ENCODE measurements around the gene S100A4. TPM values are rescaled to one million over a fixed set of nuclear protein-coding genes. Genes with fewer than 3 reads are reported as not detected.
"Not testable (repeated sequence)": the region's sequence is repeated elsewhere in the genome, so short reads cannot be mapped to it uniquely, and the experiment has no call there.

The S100A4 gene
- total RNA-seq, 2 donors from 2014 or later, result 56.3 to 71.3 TPM

DNA sequence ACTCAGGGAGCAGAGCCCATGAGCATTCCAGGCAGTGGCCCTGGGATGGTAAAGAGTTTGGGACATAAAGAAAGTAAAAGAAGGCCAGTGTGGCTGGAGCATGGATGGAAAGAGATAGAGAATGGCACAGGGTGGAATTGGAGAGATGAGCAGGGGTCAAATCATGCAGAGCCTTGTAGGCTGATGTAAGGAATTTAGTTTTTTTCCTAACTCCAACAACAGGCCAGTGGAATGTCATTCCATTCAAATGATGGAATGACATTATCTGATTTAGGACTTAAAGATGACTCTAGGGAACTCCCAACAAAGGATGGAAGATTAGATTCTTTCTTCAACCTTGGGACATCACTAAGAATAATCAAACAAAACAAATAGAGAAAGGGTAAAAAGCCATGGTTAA lies 32.9 kb upstream of the S100A4 start:
- Histone ChIP-seq H3K36me3 (no peaks in the 10 kb centered on the region), H3K4me3 (no peak overlapping the region), H3K9me3 (no peaks in the 10 kb centered on the region), H3K4me1 (replicated peaks) (no peaks in the 10 kb centered on the region), H3K27ac (no peak overlapping the region), H3K27me3 (replicated peaks; ENCODE audit: insufficient read depth) (no peaks in the 10 kb centered on the region)
- no peak for DNase-seq (ENCODE audit: low spot score)
- no peak for TF ChIP-seq POLR2A (IDR thresholded peaks at IDR 0.05)
- intact Hi-C loops (cut with DNase I), result no loop called here

GRCh38 chr1:153577624-153578051 lies 32.0 kb upstream of the S100A4 start:
- H3K27me3 ChIP-seq (replicated peaks; ENCODE audit: insufficient read depth), result no peaks in the 10 kb centered on the region
- 40% methylated on average over 9 of the region's 9 CpGs for whole genome bisulfite sequencing
- H3K36me3 ChIP-seq, result no peaks in the 10 kb centered on the region
- H3K4me3 ChIP-seq, result no peak overlapping the region
- intact Hi-C loops (cut with DNase I), result no loop called here
- no peak for DNase-seq (ENCODE audit: low spot score)
- no peak overlapping the region for H3K27ac ChIP-seq
- TF ChIP-seq CTCF (IDR thresholded peaks at IDR 0.05), result no peak
- TF ChIP-seq POLR2A (IDR thresholded peaks at IDR 0.05), result no peak
- TF ChIP-seq POLR2AphosphoS5 (IDR thresholded peaks at IDR 0.05), result no peak
- H3K9me3 ChIP-seq, result no peaks in the 10 kb centered on the region
- no peaks in the 10 kb centered on the region for H3K4me1 ChIP-seq (replicated peaks)

DNA sequence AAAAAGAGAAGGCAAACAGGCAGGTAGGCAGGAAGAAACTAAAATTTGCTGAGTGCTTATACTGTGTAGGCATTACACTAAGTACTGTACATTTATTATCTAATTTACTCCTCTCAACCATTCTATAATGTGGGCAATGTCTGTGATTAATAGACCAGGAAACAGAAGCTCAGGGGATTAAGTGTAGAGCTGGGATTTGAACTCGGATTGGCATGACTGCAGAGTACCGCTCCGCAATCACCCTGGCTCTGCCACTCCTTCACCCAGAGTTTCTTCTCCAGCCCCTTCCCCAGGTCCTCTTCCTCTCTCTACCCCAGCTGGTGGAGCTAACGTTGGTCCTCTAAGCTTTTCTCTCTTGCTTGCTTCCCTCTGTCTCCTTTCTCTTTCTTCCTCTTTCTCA lies 31.5 kb upstream of the S100A4 start:
- Histone ChIP-seq H3K9me3 (no peaks in the 10 kb centered on the region), H3K27me3 (replicated peaks; ENCODE audit: insufficient read depth) (no peaks in the 10 kb centered on the region), H3K4me3 (no peak overlapping the region), H3K36me3 (no peaks in the 10 kb centered on the region), H3K4me1 (replicated peaks) (no peaks in the 10 kb centered on the region), H3K27ac (no peak overlapping the region)
- 75% methylated on average over 4 of the region's 4 CpGs for WGBS
- no peak for DNase-seq (ENCODE audit: low spot score)
- TF ChIP-seq CTCF (IDR thresholded peaks at IDR 0.05) (no peak), POLR2AphosphoS5 (IDR thresholded peaks at IDR 0.05) (no peak), POLR2A (IDR thresholded peaks at IDR 0.05) (no peak)
- intact Hi-C loops (cut with DNase I), result no loop called here

DNA sequence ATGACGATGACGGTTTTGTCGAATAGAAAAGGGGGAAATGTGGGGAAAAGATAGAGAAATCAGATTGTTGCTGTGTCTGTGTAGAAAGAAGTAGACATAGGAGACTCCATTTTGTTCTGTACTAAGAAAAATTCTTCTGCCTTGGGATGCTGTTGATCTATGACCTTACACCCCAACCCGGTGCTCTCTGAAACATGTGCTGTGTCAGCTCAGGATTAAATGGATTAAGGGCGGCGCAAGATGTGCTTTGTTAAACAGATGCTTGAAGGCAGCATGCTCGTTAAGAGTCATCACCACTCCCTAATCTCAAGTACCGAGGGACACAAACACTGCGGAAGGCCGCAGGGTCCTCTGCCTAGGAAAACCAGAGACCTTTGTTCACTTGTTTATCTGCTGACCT lies 29.9 kb upstream of the S100A4 start:
- H3K27ac ChIP-seq; H3K4me3 ChIP-seq; DNase-seq (ENCODE audit: low spot score); H3K27me3 ChIP-seq (replicated peaks; ENCODE audit: insufficient read depth); H3K36me3 ChIP-seq; H3K4me1 ChIP-seq (replicated peaks); intact Hi-C loops (cut with DNase I); H3K9me3 ChIP-seq: not testable (repeated sequence)
- 94% methylated on average over 10 of the region's 10 CpGs for WGBS

GRCh38 chr1:153575081-153575491 lies 29.5 kb upstream of the S100A4 start:
- H3K4me3 ChIP-seq; DNase-seq (ENCODE audit: low spot score); H3K9me3 ChIP-seq; H3K27ac ChIP-seq; H3K36me3 ChIP-seq; H3K4me1 ChIP-seq (replicated peaks); H3K27me3 ChIP-seq (replicated peaks; ENCODE audit: insufficient read depth); intact Hi-C loops (cut with DNase I): not testable (repeated sequence)
- WGBS, result 96% methylated on average over 35 of the region's 35 CpGs

DNA sequence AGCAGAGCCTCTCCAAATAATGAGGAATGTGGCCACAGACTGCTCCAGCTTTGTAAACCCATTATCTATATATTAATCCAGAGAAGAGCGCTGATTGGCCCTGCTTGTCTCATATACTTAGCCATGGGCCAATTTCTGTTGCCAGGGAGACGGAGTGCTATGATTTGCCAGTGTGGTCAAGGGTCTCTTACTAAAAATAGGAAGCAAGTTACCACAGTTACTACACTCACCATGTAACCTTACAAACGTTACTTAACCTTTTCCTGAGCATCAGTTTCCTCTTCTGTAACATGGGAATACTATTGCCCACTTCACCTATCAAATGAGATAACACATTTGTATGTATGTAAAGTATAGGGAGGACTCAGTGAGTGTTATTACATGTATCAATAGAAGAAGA lies 27.7 kb upstream of the S100A4 start:
- H3K27ac ChIP-seq, result peak overlapping the region in 1 of 2 donors; percentile 24
- no peaks in the 10 kb centered on the region for H3K4me1 ChIP-seq (replicated peaks)

More for the DNA sequence above, 27.7 kb upstream of the S100A4 start:
- DNase-seq (ENCODE audit: low spot score), result no peak
- 82% methylated on average over 3 of the region's 3 CpGs for WGBS
- H3K27me3 ChIP-seq (replicated peaks; ENCODE audit: insufficient read depth), result no peaks in the 10 kb centered on the region
- H3K4me3 ChIP-seq, result no peak overlapping the region
- intact Hi-C loops (cut with DNase I), result loop anchor here (5.0 kb wide), 3 partner anchors 54 to 179 kb away; partner anchors contain the start of genes ILF2, S100A1 and S100A13
- H3K36me3 ChIP-seq, result no peaks in the 10 kb centered on the region
- TF ChIP-seq POLR2AphosphoS5 (IDR thresholded peaks at IDR 0.05) (no peak), POLR2A (IDR thresholded peaks at IDR 0.05) (no peak), CTCF (IDR thresholded peaks at IDR 0.05) (no peak)
- H3K9me3 ChIP-seq, result no peaks in the 10 kb centered on the region
